Esophagus muscularis mucosa (tissue), 4 donors: ENCODE data around the gene P4HTM. TPM values are rescaled to one million over a fixed set of nuclear protein-coding genes. Genes with fewer than 3 reads are reported as not detected.

Experiments
- DNase-seq: peaks from one replicate; pipeline ENCODE4 v3.0.0-alpha.2; 2017; ENCODE audit errors: extremely low spot score
- H3K27ac ChIP-seq, 4 donors: fragments of 200-600 bp; sonication (generic); replicated peaks in 1 of 4; 1 replicate in 3 of 4; 2 replicates in 1 of 4; pipeline ENCODE4 v1.5.1; 2016 to 2019; ENCODE audit warnings: mild to moderate bottlenecking in 1 of 4
- H3K27me3 ChIP-seq, 4 donors: fragments of 200-600 bp; sonication (generic); one replicate each; pipeline versions ENCODE4 v1.5.1 to v1.6.0; 2016 to 2019
- H3K36me3 ChIP-seq, 4 donors: fragments of 200-600 bp; sonication (generic); one replicate each; pipeline ENCODE4 v1.5.1; 2016 to 2019
- H3K4me1 ChIP-seq, 4 donors: fragments of 200-600 bp; sonication (generic); one replicate each; pipeline ENCODE4 v1.5.1; 2016 to 2019
- H3K4me3 ChIP-seq, 4 donors: fragments of 200-600 bp; sonication (generic); 1 replicate in 2 of 4; 2 replicates in 2 of 4; pipeline ENCODE4 v1.5.1; 2016 to 2019; ENCODE audit warnings: mild to moderate bottlenecking in 4 of 4, moderate library complexity in 1 of 4
- H3K9me3 ChIP-seq, 4 donors: fragments of 200-600 bp; sonication (generic); 1 replicate in 3 of 4; 2 replicates in 1 of 4; pipeline ENCODE4 v1.5.1; 2016 to 2019
- EP300 ChIP-seq: sonication (generic); formaldehyde crosslinking; IDR thresholded peaks from one replicate; pipeline ENCODE4 v1.6.1; 2017; ENCODE audit warnings: antibody characterized with exemption
- POLR2A ChIP-seq: fragments of 450-650 bp; IDR thresholded peaks from one replicate; pipeline ENCODE4 v1.6.1; 2017; ENCODE audit warnings: antibody characterized with exemption, moderate library complexity, mild to moderate bottlenecking, low read depth
- POLR2AphosphoS5 ChIP-seq, 2 donors: sonication (generic); formaldehyde crosslinking; IDR thresholded peaks; one replicate each; pipeline ENCODE4 v1.6.1; 2017; ENCODE audit warnings: antibody characterized with exemption in 2 of 2
- WGBS: methylation state at CpG from one replicate; pipeline ENCODE4 v1.1.5; 2018; 5-methylcytosine and 5-hydroxymethylcytosine counted together
- intact Hi-C: fragments of 100-400 bp; cut with DNase I; formaldehyde crosslinking; loops from one replicate; pipeline ENCODE4 v1.15.1; 2023
- total RNA-seq, 4 donors: library from RNA; depleted of rRNA; stranded (reverse); fragments of >200 nt; gene quantifications; one replicate each; pipeline versions ENCODE4 v1.1.0 to v1.2.1, GENCODE V29; 2016
- TF ChIP-seq, protein P1 (sequence below), 3 experiments: fragments of 200-600 bp in 2 of 3; fragments of 450-650 bp in 1 of 3; sonication (generic) in 2 of 3; IDR thresholded peaks; one replicate each; pipeline ENCODE4 v1.5.1; 2017 to 2019; ENCODE audit warnings: antibody characterized with exemption in 3 of 3, mild to moderate bottlenecking in 2 of 3, moderate library complexity in 1 of 3

P4HTM gene
- total RNA-seq, 4 donors from 2014 or later = 25.3 to 46.4 (median 35.2) TPM

GRCh38 chr3:48962340-48962739, 27.7 kb upstream of the P4HTM start:
- Histone ChIP-seq H3K4me1 (peaks cover 0 to 4% (median 0%) of the 10 kb centered on the region in 4 donors), H3K9me3 (no peaks in the 10 kb centered on the region), H3K27me3 (no peaks in the 10 kb centered on the region), H3K27ac (no peak overlapping the region), H3K36me3 (peaks cover 21 to 76% (median 63%) of the 10 kb centered on the region in 4 donors), H3K4me3 (no peak overlapping the region)
- intact Hi-C loops = no loop called here
- no peak for TF ChIP-seq POLR2AphosphoS5 (IDR thresholded peaks at IDR 0.05)
- DNase-seq = no peak
- WGBS = 95% methylated on average over 2 of the region's 2 CpGs

DNA sequence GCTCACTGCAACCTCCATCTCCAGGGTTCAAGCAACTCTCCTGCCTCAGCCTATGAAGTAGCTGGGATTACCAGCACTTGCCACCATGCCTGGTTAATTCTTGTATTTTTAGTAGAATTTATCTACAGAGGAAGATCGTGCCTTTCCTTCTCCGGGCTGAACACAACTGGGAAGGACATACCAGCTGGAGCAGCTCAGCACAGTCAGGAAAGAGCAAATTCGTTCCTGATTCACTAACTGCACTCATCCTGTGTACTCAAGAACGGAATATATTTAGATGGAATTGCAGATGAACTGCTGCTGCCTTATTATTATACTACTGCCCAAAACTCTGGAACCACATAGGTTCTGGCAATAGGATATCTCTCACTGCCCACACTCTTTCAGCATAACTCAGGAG, 27.1 kb upstream of the P4HTM start:
- DNase-seq = no peak
- Histone ChIP-seq H3K27me3 (no peaks in the 10 kb centered on the region), H3K27ac (no peak overlapping the region), H3K4me1 (peaks cover 0 to 4% (median 0%) of the 10 kb centered on the region in 4 donors), H3K4me3 (no peak overlapping the region), H3K36me3 (peaks cover 23 to 76% (median 63%) of the 10 kb centered on the region in 4 donors), H3K9me3 (no peaks in the 10 kb centered on the region)
- intact Hi-C loops = no loop called here
- TF ChIP-seq, protein P1, sequence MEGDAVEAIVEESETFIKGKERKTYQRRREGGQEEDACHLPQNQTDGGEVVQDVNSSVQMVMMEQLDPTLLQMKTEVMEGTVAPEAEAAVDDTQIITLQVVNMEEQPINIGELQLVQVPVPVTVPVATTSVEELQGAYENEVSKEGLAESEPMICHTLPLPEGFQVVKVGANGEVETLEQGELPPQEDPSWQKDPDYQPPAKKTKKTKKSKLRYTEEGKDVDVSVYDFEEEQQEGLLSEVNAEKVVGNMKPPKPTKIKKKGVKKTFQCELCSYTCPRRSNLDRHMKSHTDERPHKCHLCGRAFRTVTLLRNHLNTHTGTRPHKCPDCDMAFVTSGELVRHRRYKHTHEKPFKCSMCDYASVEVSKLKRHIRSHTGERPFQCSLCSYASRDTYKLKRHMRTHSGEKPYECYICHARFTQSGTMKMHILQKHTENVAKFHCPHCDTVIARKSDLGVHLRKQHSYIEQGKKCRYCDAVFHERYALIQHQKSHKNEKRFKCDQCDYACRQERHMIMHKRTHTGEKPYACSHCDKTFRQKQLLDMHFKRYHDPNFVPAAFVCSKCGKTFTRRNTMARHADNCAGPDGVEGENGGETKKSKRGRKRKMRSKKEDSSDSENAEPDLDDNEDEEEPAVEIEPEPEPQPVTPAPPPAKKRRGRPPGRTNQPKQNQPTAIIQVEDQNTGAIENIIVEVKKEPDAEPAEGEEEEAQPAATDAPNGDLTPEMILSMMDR (IDR thresholded peaks at IDR 0.05) = no peak
- TF ChIP-seq POLR2AphosphoS5 (IDR thresholded peaks at IDR 0.05) (no peak), EP300 (no peak), POLR2A (no peak)
- 66% methylated on average over 4 of the region's 4 CpGs for WGBS

- 79% methylated on average over 2 of the region's 2 CpGs for WGBS
- H3K36me3 ChIP-seq = peaks cover 23 to 76% (median 63%) of the 10 kb centered on the region in 4 donors
Measured at GRCh38 chr3:48963591-48963990, 26.4 kb upstream of the P4HTM start.

DNA sequence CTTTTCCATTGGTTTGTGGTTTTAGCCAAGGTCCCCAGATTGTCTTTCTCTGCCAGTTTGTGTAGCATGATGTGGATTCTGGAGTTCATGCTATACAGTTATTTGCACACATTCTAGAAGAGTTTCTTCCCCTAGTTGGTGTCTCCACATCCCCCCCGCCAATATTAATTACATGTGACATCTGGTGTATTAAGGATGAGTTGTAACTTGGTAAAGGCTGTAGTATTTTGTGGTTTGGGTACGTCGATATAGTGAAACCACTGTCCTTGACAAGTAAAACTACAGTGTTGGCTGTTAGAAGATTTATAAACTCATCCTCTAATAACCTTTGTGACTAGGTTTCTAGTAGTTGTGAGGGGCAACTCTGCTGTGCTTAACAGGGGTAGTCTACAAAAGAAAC, 23.7 kb upstream of the P4HTM start:
- Histone ChIP-seq H3K36me3 (peaks cover 51 to 97% (median 88%) of the 10 kb centered on the region in 4 donors), H3K27me3 (no peaks in the 10 kb centered on the region), H3K4me1 (no peaks in the 10 kb centered on the region), H3K9me3 (no peaks in the 10 kb centered on the region), H3K4me3 (no peak overlapping the region), H3K27ac (no peak overlapping the region)
- DNase-seq = no peak
- intact Hi-C loops = no loop called here
- WGBS = 94% methylated on average over 3 of the region's 3 CpGs
- TF ChIP-seq EP300 = no peak
- TF ChIP-seq, protein P1 (IDR thresholded peaks at IDR 0.05) = no peak
- TF ChIP-seq POLR2A = no peak
- TF ChIP-seq POLR2AphosphoS5 (IDR thresholded peaks at IDR 0.05) = no peak

More at GRCh38 chr3:48963591-48963990, 26.4 kb upstream of the P4HTM start:
- H3K27ac ChIP-seq = no peak overlapping the region
- no peaks in the 10 kb centered on the region for H3K27me3 ChIP-seq
- intact Hi-C loops = no loop called here
- DNase-seq = no peak
- H3K4me3 ChIP-seq = no peak overlapping the region
- H3K4me1 ChIP-seq = peaks cover 0 to 4% (median 0%) of the 10 kb centered on the region in 4 donors
- TF ChIP-seq POLR2A (no peak), POLR2AphosphoS5 (IDR thresholded peaks at IDR 0.05) (no peak), EP300 (no peak)
- TF ChIP-seq, protein P1 (IDR thresholded peaks at IDR 0.05) = no peak
- no peaks in the 10 kb centered on the region for H3K9me3 ChIP-seq

DNA sequence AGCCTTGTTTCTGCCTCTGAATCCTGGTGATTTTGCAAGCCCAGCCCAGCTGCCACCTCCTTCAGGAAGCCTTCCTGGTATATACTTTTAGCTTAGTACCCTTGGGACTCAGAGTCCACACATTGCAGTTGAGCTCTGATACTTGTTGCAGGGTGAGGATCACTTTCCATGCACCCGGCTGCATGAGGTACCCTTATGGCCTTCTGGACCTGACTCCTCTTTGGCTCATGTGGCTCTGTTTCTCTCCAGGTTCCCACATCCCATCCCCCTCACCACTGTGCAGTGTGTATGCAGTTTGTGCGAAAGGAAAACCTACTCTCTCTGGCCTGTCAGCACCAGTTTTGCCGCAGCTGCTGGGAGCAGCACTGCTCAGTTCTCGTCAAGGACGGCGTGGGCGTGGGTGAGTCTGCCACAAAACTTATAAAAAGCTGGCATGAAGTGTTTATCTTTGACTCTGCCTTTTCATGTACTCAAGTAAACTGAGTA, 23.1 kb upstream of the P4HTM start:
- DNase-seq = no peak
- H3K9me3 ChIP-seq = no peaks in the 10 kb centered on the region
- H3K36me3 ChIP-seq = peaks cover 57 to 98% (median 92%) of the 10 kb centered on the region in 4 donors
- H3K27me3 ChIP-seq = no peaks in the 10 kb centered on the region
- no peaks in the 10 kb centered on the region for H3K4me1 ChIP-seq
- H3K27ac ChIP-seq = no peak overlapping the region
- WGBS = 88% methylated on average over 7 of the region's 7 CpGs
- TF ChIP-seq POLR2AphosphoS5 (IDR thresholded peaks at IDR 0.05) = no peak
- TF ChIP-seq, protein P1 (IDR thresholded peaks at IDR 0.05) = no peak
- no peak for TF ChIP-seq POLR2A
- TF ChIP-seq EP300 = no peak
- H3K4me3 ChIP-seq = no peak overlapping the region
- intact Hi-C loops = no loop called here
